H1 (cell line): ENCODE data around the gene FGGY. TPM values are rescaled to one million over a fixed set of nuclear protein-coding genes. Genes with fewer than 3 reads are reported as not detected.

Experiments used
- ASH2L ChIP-seq: fragments of 200-600, 300-600 bp; sonication (generic); IDR thresholded peaks from one replicate; pipeline ENCODE4 v1.7.1; 2017; ENCODE audit warnings: low read length
- ATF2 ChIP-seq: IDR thresholded peaks from 2 replicates; pipeline ENCODE4 v1.6.1; 2012; ENCODE audit warnings: low read length, inconsistent platforms
- BCL11A ChIP-seq, 2 experiments: IDR thresholded peaks; one replicate each; pipeline ENCODE4 v1.6.1; 2011; ENCODE audit warnings: low read depth in 2 of 2, low read length in 2 of 2, mild to moderate bottlenecking in 2 of 2
- EP300 ChIP-seq, 2 experiments: IDR thresholded peaks; 1 replicate in 1 of 2; 2 replicates in 1 of 2; pipeline ENCODE4 v1.6.1; 2011 to 2012; ENCODE audit warnings: low read depth in 2 of 2, low read length in 2 of 2, mild to moderate bottlenecking in 2 of 2, borderline replicate concordance in 1 of 2, inconsistent platforms in 1 of 2, moderate library complexity in 1 of 2
- JUN ChIP-seq: IDR thresholded peaks from 2 replicates; pipeline ENCODE4 v1.6.1; 2011; ENCODE audit warnings: low read depth, mild to moderate bottlenecking, improper control_type of control experiment, low read length
- KDM4A ChIP-seq: IDR thresholded peaks from one replicate; pipeline ENCODE4 v1.7.1; 2012; ENCODE audit warnings: low read depth, mild to moderate bottlenecking, moderate library complexity, low read length, inconsistent platforms; ENCODE audit not compliant: severe bottlenecking
- POLR2AphosphoS5 ChIP-seq: IDR thresholded peaks from 2 replicates; pipeline ENCODE4 v1.6.1; 2011; ENCODE audit warnings: low read depth, low read length
- polyA plus RNA-seq, 7 experiments: library from polyadenylated mRNA; depleted of rRNA in 3 of 7; stranded (reverse) in 5 of 7; unstranded in 2 of 7; fragments of >200 nt in 5 of 7; fragments of 200-250 nt in 2 of 7; gene quantifications; 1 replicate in 5 of 7; 2 replicates in 1 of 7; 4 replicates in 1 of 7; pipeline versions ENCODE4 v1.2.1 to v1.2.3, GENCODE V29; 2011 to 2013; ENCODE audit warnings: missing spikeins in 2 of 7, mixed read lengths in 2 of 7
- total RNA-seq: library from RNA; stranded (reverse); fragmentation: NEBNext Ultra II Directional; extraction: Animal tissue kit (Norgen Biotek cat#: 25700); gene quantifications from 2 replicates; pipeline ENCODE4 v1.2.1, GENCODE V29; 2021

The FGGY gene
- total and polyA plus RNA-seq, 2 of the 8 experiments (the other 6 are each of a cell fraction or from before 2014, with no cell fraction given) = 10.3 to 12.5 TPM

- TF ChIP-seq ATF2 (no peak), KDM4A (no peak), ASH2L (no peak), JUN (no peak), EP300 (IDR thresholded peaks at IDR 0.05; ENCODE audit: borderline replicate concordance in 1 of 2, low read depth in 2 of 2, low read length in 2 of 2) (no peak), POLR2AphosphoS5 (no peak), BCL11A (IDR thresholded peaks at IDR 0.05; ENCODE audit: low read depth in 2 of 2, low read length in 2 of 2) (no peak)
These were observed 207.4 kb downstream of the FGGY start (continued) for GRCh38 chr1:59504276-59504675.
